K562 (cell line): ENCODE data around the gene ERGIC1. TPM values are rescaled to one million over a fixed set of nuclear protein-coding genes. Genes with fewer than 3 reads are reported as not detected.

Experiments used
- ATAC-seq: fragments of 200-7000 bp; cut with Tn5 transposase; 3 replicates; pipeline ENCODE4 v1.9.1; 2020; ENCODE audit warnings: moderate library complexity
- BruUV-seq: library from RNA; stranded (reverse); fragments of 400-500 nt; replicated peaks from 2 replicates; lab custom pipeline; 2021; lab: Mats Ljungman, UMichigan
- CTCF ChIA-PET: fragments of 300-600 bp; formaldehyde crosslinking; extraction: SDS; loops from one replicate; lab custom pipeline; 2021; ENCODE audit warnings: low intra/inter-chr PET ratio; lab: Yijun Ruan, JAX
- POLR2A ChIA-PET: fragments of 300-600, 350-650 bp; sonication (Branson Sonifier 250); formaldehyde crosslinking; extraction: SDS; loops from one replicate; lab custom pipeline; 2021; ENCODE audit warnings: antibody characterized with exemption, inconsistent platforms; lab: Yijun Ruan, JAX
- DNase-seq, 4 experiments: peaks; one replicate each; pipeline versions ENCODE4 v3.0.0 to v3.0.0-alpha.2; 2011 to 2018; ENCODE audit warnings: low spot score in 3 of 4, mixed read lengths in 3 of 4; ENCODE audit errors: extremely low read depth in 1 of 4
- FAIRE-seq: peaks from 2 replicates; lab custom pipeline; 2011; peaks lifted over from hg19 to GRCh38; lab: Jason Lieb, UNC
- H2AFZ ChIP-seq: 2 replicates; pipeline ENCODE4 v1.6.0; 2011; ENCODE audit warnings: low read depth, low read length, control low read depth, inconsistent platforms
- H3K27ac ChIP-seq: fragments of 200-600 bp; 3 replicates; pipeline ENCODE4 v1.8.0; 2011; ENCODE audit warnings: low read depth, mild to moderate bottlenecking, control low read depth, inconsistent platforms, low read length, moderate library complexity, mixed read lengths; ENCODE audit errors: extremely low read depth
- H3K27me3 ChIP-seq, 2 experiments: fragments of 300-600 bp in 1 of 2; 2 replicates in 1 of 2; 3 replicates in 1 of 2; pipeline versions ENCODE4 v1.6.0 to v1.8.0; 2011; ENCODE audit warnings: inconsistent platforms in 2 of 2, low read length in 2 of 2, mild to moderate bottlenecking in 1 of 2, mixed read lengths in 1 of 2, moderate library complexity in 1 of 2; ENCODE audit not compliant: control insufficient read depth in 2 of 2, insufficient read depth in 2 of 2
- H3K36me3 ChIP-seq: fragments of 300-600 bp; 3 replicates; pipeline ENCODE4 v1.8.0; 2011; ENCODE audit warnings: mild to moderate bottlenecking, low read length, inconsistent platforms; ENCODE audit not compliant: control insufficient read depth, insufficient read depth
- H3K4me1 ChIP-seq, 2 experiments: fragments of 200-600 bp in 1 of 2; replicated peaks in 1 of 2; 2 replicates in 1 of 2; 3 replicates in 1 of 2; pipeline versions ENCODE4 v1.5.1 to v1.8.0; 2011; ENCODE audit warnings: inconsistent platforms in 2 of 2, low read length in 2 of 2, mild to moderate bottlenecking in 1 of 2, mixed read lengths in 1 of 2, moderate library complexity in 1 of 2; ENCODE audit not compliant: control insufficient read depth in 2 of 2, insufficient read depth in 2 of 2
- H3K4me2 ChIP-seq: 2 replicates; pipeline ENCODE4 v1.6.1; 2011; ENCODE audit warnings: low read length, control low read depth, inconsistent platforms, mixed read lengths; ENCODE audit not compliant: insufficient read depth
- H3K4me3 ChIP-seq: fragments of 200-600 bp; sonication (generic), shearing (Covaris generic); 2 replicates; pipeline ENCODE4 v1.5.1; 2016; ENCODE audit warnings: control low read depth, inconsistent platforms
- H3K79me2 ChIP-seq: fragments of 200-600 bp; 3 replicates; pipeline ENCODE4 v1.8.0; 2011; ENCODE audit warnings: low read length, inconsistent platforms; ENCODE audit not compliant: control insufficient read depth, insufficient read depth
- H3K9ac ChIP-seq, 2 experiments: 2 replicates each; pipeline versions ENCODE4 v1.6.0 to v1.6.1; 2011; ENCODE audit warnings: low read depth in 2 of 2, low read length in 2 of 2, control low read depth in 1 of 2, inconsistent platforms in 1 of 2, mild to moderate bottlenecking in 1 of 2, mixed read lengths in 1 of 2; ENCODE audit not compliant: insufficient read depth in 1 of 2
- H3K9me1 ChIP-seq: one replicate; pipeline ENCODE4 v1.6.0; 2011; ENCODE audit warnings: inconsistent platforms, mild to moderate bottlenecking, low read length, moderate library complexity; ENCODE audit not compliant: control insufficient read depth, insufficient read depth
- H3K9me3 ChIP-seq: replicated peaks from 2 replicates; pipeline ENCODE4 v1.5.1; 2011; ENCODE audit warnings: low read depth, low read length, inconsistent platforms; ENCODE audit not compliant: control insufficient read depth, insufficient read depth
- H4K20me1 ChIP-seq: replicated peaks from 2 replicates; pipeline ENCODE4 v1.6.1; 2011; ENCODE audit warnings: low read length, inconsistent platforms, mixed read lengths; ENCODE audit not compliant: control insufficient read depth, insufficient read depth
- BHLHE40 ChIP-seq: IDR thresholded peaks from 2 replicates; pipeline ENCODE4 v1.6.1; 2011; ENCODE audit warnings: low read length, improper control_type of control experiment
- DDX20 ChIP-seq: fragments of 450-650 bp; IDR thresholded peaks from 2 replicates; pipeline ENCODE4 v1.6.1; 2016; ENCODE audit warnings: missing genetic modification characterization, low read depth, mild to moderate bottlenecking, missing compliant biosample characterization, moderate library complexity
- FOXM1 ChIP-seq, 2 experiments: fragments of 450-650 bp in 1 of 2; sonication (generic) in 1 of 2; formaldehyde crosslinking in 1 of 2; IDR thresholded peaks; 2 replicates each; pipeline versions ENCODE4 v1.6.1 to v1.9.0; 2017 to 2022; ENCODE audit warnings: low read depth in 2 of 2, mild to moderate bottlenecking in 2 of 2, missing genetic modification reagents in 1 of 2, moderate library complexity in 1 of 2
- HDAC3 ChIP-seq: fragments of 450-650 bp; IDR thresholded peaks from 2 replicates; pipeline ENCODE4 v1.6.1; 2018; ENCODE audit warnings: borderline replicate concordance, mild to moderate bottlenecking, moderate library complexity; ENCODE audit not compliant: partially characterized antibody
- POLR2G ChIP-seq: fragments of 200-400 bp; formaldehyde crosslinking; IDR thresholded peaks from 2 replicates; pipeline ENCODE4 v1.6.1; 2017; ENCODE audit warnings: low read depth, mild to moderate bottlenecking, antibody characterized with exemption, low read length, moderate library complexity
- RBM22 ChIP-seq: fragments of 200-400 bp; formaldehyde crosslinking; IDR thresholded peaks from 2 replicates; pipeline ENCODE4 v1.6.1; 2018; ENCODE audit warnings: low read length, low read depth; ENCODE audit not compliant: poor library complexity, severe bottlenecking
- SMAD3 ChIP-seq: fragments of 450-650 bp; formaldehyde crosslinking; conservative IDR thresholded peaks from 2 replicates; pipeline ENCODE4 v1.4.0; 2020; ENCODE audit warnings: mild to moderate bottlenecking
- STAG1 ChIP-seq: sonication (generic); formaldehyde crosslinking; IDR thresholded peaks from 2 replicates; pipeline ENCODE4 v1.5.0; 2020; ENCODE audit warnings: missing genetic modification reagents, borderline replicate concordance
- SUPT5H ChIP-seq: fragments of 450-650 bp; IDR thresholded peaks from 2 replicates; pipeline ENCODE4 v1.6.1; 2016
- ZC3H4 ChIP-seq: sonication (generic); formaldehyde crosslinking; IDR thresholded peaks from 2 replicates; pipeline ENCODE4 v1.9.0; 2021; ENCODE audit warnings: missing genetic modification reagents, borderline replicate concordance
- ZNF133 ChIP-seq: fragments of 250-450 bp; sonication (Bioruptor Pico); IDR thresholded peaks from 2 replicates; pipeline ENCODE4 v1.4.0; 2020; ENCODE audit warnings: mild to moderate bottlenecking
- ZNF324 ChIP-seq: fragments of 250-450 bp; sonication (Bioruptor Pico); IDR thresholded peaks from 2 replicates; pipeline ENCODE4 v1.4.0; 2020; ENCODE audit warnings: mild to moderate bottlenecking
- ZNF354B ChIP-seq: fragments of 250-450 bp; sonication (Bioruptor Pico); IDR thresholded peaks from 2 replicates; pipeline ENCODE4 v1.4.0; 2020
- ZNF785 ChIP-seq: fragments of 250-450 bp; sonication (Bioruptor Pico); IDR thresholded peaks from 2 replicates; pipeline ENCODE4 v1.4.0; 2020; ENCODE audit warnings: mild to moderate bottlenecking
- ZSCAN32 ChIP-seq: fragments of 450-650 bp; formaldehyde crosslinking; IDR thresholded peaks from 2 replicates; pipeline ENCODE4 v1.4.0; 2020; ENCODE audit warnings: mild to moderate bottlenecking, moderate library complexity
- WGBS: fragments of 100-300 bp; shearing (Covaris generic); methylation state at CpG from one replicate; pipeline ENCODE4 v1.1.6; 2016; ENCODE audit warnings: low coverage, mixed read lengths; ENCODE audit not compliant: insufficient coverage; ENCODE audit errors: missing lambda C conversion rate; 5-methylcytosine and 5-hydroxymethylcytosine counted together
- in situ Hi-C: fragments of 300-500 bp; cut with MboI; formaldehyde crosslinking; loops from 4 replicates; pipeline ENCODE4 v1.15.0; 2018; ENCODE audit warnings: inconsistent platforms, mixed read lengths
- intact Hi-C: fragments of 100-400 bp; cut with micrococcal nuclease; formaldehyde crosslinking; loops from 2 replicates; pipeline ENCODE4 v1.14.2; 2022
- polyA plus RNA-seq, 8 experiments: library from polyadenylated mRNA; depleted of rRNA in 4 of 8; stranded (reverse) in 5 of 8; unstranded in 3 of 8; fragments of >200 nt; fragmentation: Nextera tagmentation in 2 of 8; fragmentation: Illumina TruSeq in 1 of 8; extraction: Ambion mirVana in 2 of 8; extraction: Trizol in 1 of 8; gene quantifications; 2 replicates each; pipeline versions ENCODE4 v1.2.1 to v1.2.3, GENCODE V29; 2011 to 2014; ENCODE audit warnings: inconsistent platforms in 1 of 8, missing spikeins in 1 of 8
- total RNA-seq, 7 experiments: library from RNA; depleted of rRNA in 6 of 7; stranded (reverse); fragments of >200 nt in 6 of 7; fragmentation: Illumina TruSeq in 2 of 7; extraction: Trizol in 2 of 7; gene quantifications; 2 replicates each; pipeline versions ENCODE4 v1.2.1 to v1.2.3, GENCODE V29; 2011 to 2021; ENCODE audit warnings: low replicate concordance in 1 of 7
- TF ChIP-seq, protein P1 (sequence below): fragments of 250-450 bp; sonication (Bioruptor Pico); IDR thresholded peaks from 2 replicates; pipeline ENCODE4 v1.8.0; 2022; ENCODE audit warnings: inconsistent platforms, mild to moderate bottlenecking, moderate library complexity, borderline replicate concordance
- TF ChIP-seq, protein P2 (sequence below): fragments of 250-450 bp; sonication (Bioruptor Pico); IDR thresholded peaks from 2 replicates; pipeline ENCODE4 v1.5.0; 2020; ENCODE audit warnings: mild to moderate bottlenecking, borderline replicate concordance
- TF ChIP-seq, protein P3 (sequence below): sonication (generic); formaldehyde crosslinking; IDR thresholded peaks from 2 replicates; pipeline ENCODE4 v1.8.0; 2022; ENCODE audit warnings: missing genetic modification reagents, mild to moderate bottlenecking, borderline replicate concordance

ERGIC1 gene
- total and polyA plus RNA-seq, 9 of the 15 experiments (the other 6 are each of a cell fraction or from before 2014, with no cell fraction given): 5.5 to 68.4 (median 36.4) TPM

DNA sequence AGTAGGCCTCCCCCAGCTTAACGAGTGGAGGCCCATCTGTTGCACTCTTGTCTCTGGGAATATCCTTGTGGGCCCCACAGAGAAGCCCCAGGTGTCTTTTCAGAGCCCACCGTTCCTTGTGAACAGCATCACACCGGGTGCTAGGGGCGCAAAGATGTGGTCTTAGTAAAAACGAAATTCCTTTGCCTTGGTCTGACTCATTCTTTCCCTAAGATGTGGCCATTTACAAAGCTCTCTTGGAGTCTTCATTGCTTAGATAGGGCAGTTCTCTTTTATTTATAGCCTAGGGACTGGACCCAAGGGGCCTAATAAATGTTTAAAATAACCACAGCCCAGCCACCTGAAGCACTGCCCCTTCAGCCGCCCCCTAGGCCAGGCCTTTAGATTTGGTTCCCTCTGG, 72.4 kb downstream of the ERGIC1 start:
- Histone ChIP-seq H3K79me2 (no peaks in the 10 kb centered on the region), H3K9me1 (no peaks in the 10 kb centered on the region), H3K36me3 (peaks cover 18% of the 10 kb centered on the region; the same call in 1 of the 3 replicates), H3K4me1 (peaks cover 17 to 24% of the 10 kb centered on the region in 2 experiments), H3K9me3 (no peaks in the 10 kb centered on the region), H2AFZ (no peak overlapping the region), H3K27ac (no peak overlapping the region), H3K9ac (peak overlapping the region in 1 of 2 experiments; percentile 72; a peak in 2 of 4 replicates), H3K27me3 (no peaks in the 10 kb centered on the region), H3K4me3 (no peak overlapping the region), H3K4me2 (no peak overlapping the region), H4K20me1 (no peaks in the 10 kb centered on the region)
- intact Hi-C loops: no loop called here
- BruUV-seq: no TSS peak
- WGBS: 68% methylated on average over 6 of the region's 6 CpGs
- DNase-seq: no peak
- in situ Hi-C loops: no loop called here
- no peak for ATAC-seq
- FAIRE-seq: no peak
- POLR2A ChIA-PET: interaction anchor here (0.6 to 3.7 kb wide), 4 partner anchors 20 to 141 kb away, joined by 3 to 19 read pairs (median 3); partner anchors contain the start of gene DUSP1
- CTCF ChIA-PET: no interaction called here
- TF ChIP-seq SUPT5H (no peak), ZSCAN32 (CRISPR knock-in tag) (no peak), ZNF785 (CRISPR knock-in tag) (no peak), BHLHE40 (no peak), ZNF324 (no peak), ZC3H4 (no peak), POLR2G (no peak), HDAC3 (no peak), STAG1 (CRISPR knock-in tag) (no peak), FOXM1 (IDR thresholded peaks at IDR 0.05; ENCODE audit: low read depth) (no peak), FOXM1 (CRISPR knock-in tag; IDR thresholded peaks at IDR 0.05; ENCODE audit: low read depth) (no peak), ZNF133 (CRISPR knock-in tag) (no peak), ZNF354B (CRISPR knock-in tag) (no peak), SMAD3 (no peak), DDX20 (no peak), RBM22 (no peak)
- TF ChIP-seq, protein P1, sequence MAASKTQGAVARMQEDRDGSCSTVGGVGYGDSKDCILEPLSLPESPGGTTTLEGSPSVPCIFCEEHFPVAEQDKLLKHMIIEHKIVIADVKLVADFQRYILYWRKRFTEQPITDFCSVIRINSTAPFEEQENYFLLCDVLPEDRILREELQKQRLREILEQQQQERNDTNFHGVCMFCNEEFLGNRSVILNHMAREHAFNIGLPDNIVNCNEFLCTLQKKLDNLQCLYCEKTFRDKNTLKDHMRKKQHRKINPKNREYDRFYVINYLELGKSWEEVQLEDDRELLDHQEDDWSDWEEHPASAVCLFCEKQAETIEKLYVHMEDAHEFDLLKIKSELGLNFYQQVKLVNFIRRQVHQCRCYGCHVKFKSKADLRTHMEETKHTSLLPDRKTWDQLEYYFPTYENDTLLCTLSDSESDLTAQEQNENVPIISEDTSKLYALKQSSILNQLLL (CRISPR knock-in tag): no peak
- TF ChIP-seq, protein P2, sequence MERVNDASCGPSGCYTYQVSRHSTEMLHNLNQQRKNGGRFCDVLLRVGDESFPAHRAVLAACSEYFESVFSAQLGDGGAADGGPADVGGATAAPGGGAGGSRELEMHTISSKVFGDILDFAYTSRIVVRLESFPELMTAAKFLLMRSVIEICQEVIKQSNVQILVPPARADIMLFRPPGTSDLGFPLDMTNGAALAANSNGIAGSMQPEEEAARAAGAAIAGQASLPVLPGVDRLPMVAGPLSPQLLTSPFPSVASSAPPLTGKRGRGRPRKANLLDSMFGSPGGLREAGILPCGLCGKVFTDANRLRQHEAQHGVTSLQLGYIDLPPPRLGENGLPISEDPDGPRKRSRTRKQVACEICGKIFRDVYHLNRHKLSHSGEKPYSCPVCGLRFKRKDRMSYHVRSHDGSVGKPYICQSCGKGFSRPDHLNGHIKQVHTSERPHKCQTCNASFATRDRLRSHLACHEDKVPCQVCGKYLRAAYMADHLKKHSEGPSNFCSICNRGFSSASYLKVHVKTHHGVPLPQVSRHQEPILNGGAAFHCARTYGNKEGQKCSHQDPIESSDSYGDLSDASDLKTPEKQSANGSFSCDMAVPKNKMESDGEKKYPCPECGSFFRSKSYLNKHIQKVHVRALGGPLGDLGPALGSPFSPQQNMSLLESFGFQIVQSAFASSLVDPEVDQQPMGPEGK: no peak
- TF ChIP-seq, protein P3, sequence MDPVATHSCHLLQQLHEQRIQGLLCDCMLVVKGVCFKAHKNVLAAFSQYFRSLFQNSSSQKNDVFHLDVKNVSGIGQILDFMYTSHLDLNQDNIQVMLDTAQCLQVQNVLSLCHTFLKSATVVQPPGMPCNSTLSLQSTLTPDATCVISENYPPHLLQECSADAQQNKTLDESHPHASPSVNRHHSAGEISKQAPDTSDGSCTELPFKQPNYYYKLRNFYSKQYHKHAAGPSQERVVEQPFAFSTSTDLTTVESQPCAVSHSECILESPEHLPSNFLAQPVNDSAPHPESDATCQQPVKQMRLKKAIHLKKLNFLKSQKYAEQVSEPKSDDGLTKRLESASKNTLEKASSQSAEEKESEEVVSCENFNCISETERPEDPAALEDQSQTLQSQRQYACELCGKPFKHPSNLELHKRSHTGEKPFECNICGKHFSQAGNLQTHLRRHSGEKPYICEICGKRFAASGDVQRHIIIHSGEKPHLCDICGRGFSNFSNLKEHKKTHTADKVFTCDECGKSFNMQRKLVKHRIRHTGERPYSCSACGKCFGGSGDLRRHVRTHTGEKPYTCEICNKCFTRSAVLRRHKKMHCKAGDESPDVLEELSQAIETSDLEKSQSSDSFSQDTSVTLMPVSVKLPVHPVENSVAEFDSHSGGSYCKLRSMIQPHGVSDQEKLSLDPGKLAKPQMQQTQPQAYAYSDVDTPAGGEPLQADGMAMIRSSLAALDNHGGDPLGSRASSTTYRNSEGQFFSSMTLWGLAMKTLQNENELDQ: no peak
